SK-N-SH treated with all-trans-retinoic acid at 6 μM for 48 hours (cell line): ENCODE measurements around the gene PBX1.

Experiments
- ATAC-seq: fragments of 200-7000 bp; cut with Tn5 transposase; 3 replicates; pipeline ENCODE4 v1.9.1; 2020; ENCODE audit warnings: mild to moderate bottlenecking, moderate library complexity
- ARNTL ChIP-seq: fragments of 450-650 bp; formaldehyde crosslinking; IDR thresholded peaks from 2 replicates; pipeline ENCODE4 v1.5.0; 2020; ENCODE audit warnings: low read depth, mild to moderate bottlenecking, moderate library complexity, borderline replicate concordance
- CSRNP3 ChIP-seq: fragments of 250-450 bp; sonication (Bioruptor Pico); IDR thresholded peaks from 2 replicates; pipeline ENCODE4 v1.5.1; 2021; ENCODE audit warnings: mild to moderate bottlenecking, moderate library complexity
- PATZ1 ChIP-seq: fragments of 250-450 bp; sonication (Bioruptor Pico); IDR thresholded peaks from 2 replicates; pipeline ENCODE4 v1.8.0; 2020; ENCODE audit warnings: mild to moderate bottlenecking, moderate library complexity, borderline replicate concordance
- PPARA ChIP-seq: fragments of 250-450 bp; sonication (Bioruptor Pico); IDR thresholded peaks from 2 replicates; pipeline ENCODE4 v1.5.0; 2020; ENCODE audit warnings: mild to moderate bottlenecking, borderline replicate concordance
- SNAI2 ChIP-seq: fragments of 250-450 bp; sonication (Bioruptor Pico); IDR thresholded peaks from 2 replicates; pipeline ENCODE4 v1.5.0; 2020; ENCODE audit warnings: mild to moderate bottlenecking, moderate library complexity
- TCF4 ChIP-seq: fragments of 250-450 bp; sonication (Bioruptor Pico); IDR thresholded peaks from 2 replicates; pipeline ENCODE4 v1.8.0; 2021; ENCODE audit warnings: mild to moderate bottlenecking, moderate library complexity, borderline replicate concordance
- TOX ChIP-seq: fragments of 250-450 bp; sonication (Bioruptor Pico); IDR thresholded peaks from 2 replicates; pipeline ENCODE4 v1.8.0; 2021; ENCODE audit warnings: mild to moderate bottlenecking, moderate library complexity, borderline replicate concordance
- ZC3H10 ChIP-seq: fragments of 250-450 bp; sonication (Bioruptor Pico); IDR thresholded peaks from 2 replicates; pipeline ENCODE4 v1.5.1; 2021; ENCODE audit warnings: mild to moderate bottlenecking, moderate library complexity
- ZFP30 ChIP-seq: fragments of 450-650 bp; formaldehyde crosslinking; IDR thresholded peaks from 2 replicates; pipeline ENCODE4 v1.5.0; 2022; ENCODE audit warnings: mild to moderate bottlenecking, moderate library complexity
- ZNF565 ChIP-seq: fragments of 450-650 bp; formaldehyde crosslinking; conservative IDR thresholded peaks from 2 replicates; pipeline ENCODE4 v1.5.0; 2020; ENCODE audit warnings: low read depth, mild to moderate bottlenecking, moderate library complexity
- ZNF70 ChIP-seq: fragments of 450-650 bp; formaldehyde crosslinking; IDR thresholded peaks from 2 replicates; pipeline ENCODE4 v1.5.0; 2020; ENCODE audit warnings: mild to moderate bottlenecking, moderate library complexity
- ZNF8 ChIP-seq: fragments of 450-650 bp; formaldehyde crosslinking; IDR thresholded peaks from 2 replicates; pipeline ENCODE4 v1.5.0; 2020; ENCODE audit warnings: mild to moderate bottlenecking, moderate library complexity
- TF ChIP-seq, protein P1 (sequence below): fragments of 250-450 bp; sonication (Bioruptor Pico); IDR thresholded peaks from 2 replicates; pipeline ENCODE4 v1.5.1; 2020; ENCODE audit warnings: low read depth, mild to moderate bottlenecking, moderate library complexity
- TF ChIP-seq, protein P2 (sequence below): fragments of 250-450 bp; sonication (Bioruptor Pico); IDR thresholded peaks from 2 replicates; pipeline ENCODE4 v1.8.0; 2021; ENCODE audit warnings: low read depth, mild to moderate bottlenecking, moderate library complexity, borderline replicate concordance
- TF ChIP-seq, protein P3 (sequence below): fragments of 250-450 bp; sonication (Bioruptor Pico); IDR thresholded peaks from 2 replicates; pipeline ENCODE4 v1.5.0; 2020; ENCODE audit warnings: mild to moderate bottlenecking, moderate library complexity

PBX1 gene

DNA sequence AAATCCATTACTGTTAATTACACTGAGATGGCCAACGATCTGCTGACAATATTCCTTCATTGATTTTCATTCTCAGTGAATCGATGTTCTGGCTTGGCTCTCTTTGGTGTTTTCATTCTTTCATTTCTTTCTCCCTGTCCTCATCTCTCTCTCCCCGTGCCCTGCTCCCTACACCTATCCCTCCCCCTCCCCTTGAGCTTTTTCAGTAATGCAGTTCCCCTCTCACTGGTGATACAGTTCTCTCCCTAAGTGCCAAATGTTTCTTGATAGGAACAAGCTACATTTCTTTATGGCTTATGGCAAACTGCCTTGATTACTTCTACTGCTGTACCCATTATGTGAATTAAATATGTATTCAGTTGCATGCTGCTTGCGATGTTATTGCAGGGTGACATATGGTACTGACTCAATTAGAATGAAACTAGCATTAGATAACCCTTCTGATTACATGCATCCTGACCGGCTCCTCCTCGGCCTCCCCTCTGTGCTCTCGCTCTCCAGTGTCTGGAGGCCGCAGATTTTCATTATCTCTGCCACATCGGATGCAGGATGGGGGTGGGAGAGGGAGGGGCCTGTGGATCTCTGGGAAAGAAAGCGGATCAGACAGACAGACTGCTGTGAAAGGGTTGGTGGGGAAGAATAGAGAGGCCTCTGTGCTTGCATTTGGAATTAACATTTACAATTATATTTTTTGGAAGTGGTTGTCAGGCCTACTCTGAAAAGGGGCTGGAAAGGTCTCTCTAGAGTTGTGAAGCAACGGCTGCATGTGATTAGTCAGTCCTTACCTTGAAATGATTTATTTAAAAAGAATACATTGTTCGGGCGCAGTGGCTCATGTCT is 130.9 kb downstream of the PBX1 start:
- TF ChIP-seq CSRNP3 (CRISPR knock-in tag) (no peak), ZNF70 (CRISPR knock-in tag) (peak; percentile 16; the same call in 1 of the 2 replicates)

DNA sequence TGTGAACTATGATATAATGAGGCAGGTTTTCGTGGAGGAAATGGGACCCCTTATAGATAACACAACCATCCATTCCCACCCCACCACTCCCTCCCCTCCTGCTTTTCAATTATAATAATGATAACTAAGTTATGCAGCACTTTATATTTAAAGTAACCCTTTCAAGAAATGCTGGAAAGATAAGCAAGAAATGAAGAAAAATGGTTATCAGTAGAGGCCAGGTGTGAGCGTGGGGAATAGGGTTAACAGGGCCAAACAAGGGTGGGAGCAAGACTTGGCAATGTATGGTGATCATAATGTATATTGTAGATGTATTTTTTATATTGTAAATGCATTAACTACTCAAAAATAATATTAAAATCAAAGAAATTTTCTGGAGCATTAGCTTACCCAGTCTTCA is 133.4 kb downstream of the PBX1 start:
- TF ChIP-seq, protein P1, sequence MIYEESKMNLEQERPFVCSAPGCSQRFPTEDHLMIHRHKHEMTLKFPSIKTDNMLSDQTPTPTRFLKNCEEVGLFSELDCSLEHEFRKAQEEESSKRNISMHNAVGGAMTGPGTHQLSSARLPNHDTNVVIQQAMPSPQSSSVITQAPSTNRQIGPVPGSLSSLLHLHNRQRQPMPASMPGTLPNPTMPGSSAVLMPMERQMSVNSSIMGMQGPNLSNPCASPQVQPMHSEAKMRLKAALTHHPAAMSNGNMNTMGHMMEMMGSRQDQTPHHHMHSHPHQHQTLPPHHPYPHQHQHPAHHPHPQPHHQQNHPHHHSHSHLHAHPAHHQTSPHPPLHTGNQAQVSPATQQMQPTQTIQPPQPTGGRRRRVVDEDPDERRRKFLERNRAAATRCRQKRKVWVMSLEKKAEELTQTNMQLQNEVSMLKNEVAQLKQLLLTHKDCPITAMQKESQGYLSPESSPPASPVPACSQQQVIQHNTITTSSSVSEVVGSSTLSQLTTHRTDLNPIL (CRISPR knock-in tag): no peak
- no peak for ATAC-seq

More for the DNA sequence above, 130.9 kb downstream of the PBX1 start:
- peak; percentile 34 for ATAC-seq

DNA sequence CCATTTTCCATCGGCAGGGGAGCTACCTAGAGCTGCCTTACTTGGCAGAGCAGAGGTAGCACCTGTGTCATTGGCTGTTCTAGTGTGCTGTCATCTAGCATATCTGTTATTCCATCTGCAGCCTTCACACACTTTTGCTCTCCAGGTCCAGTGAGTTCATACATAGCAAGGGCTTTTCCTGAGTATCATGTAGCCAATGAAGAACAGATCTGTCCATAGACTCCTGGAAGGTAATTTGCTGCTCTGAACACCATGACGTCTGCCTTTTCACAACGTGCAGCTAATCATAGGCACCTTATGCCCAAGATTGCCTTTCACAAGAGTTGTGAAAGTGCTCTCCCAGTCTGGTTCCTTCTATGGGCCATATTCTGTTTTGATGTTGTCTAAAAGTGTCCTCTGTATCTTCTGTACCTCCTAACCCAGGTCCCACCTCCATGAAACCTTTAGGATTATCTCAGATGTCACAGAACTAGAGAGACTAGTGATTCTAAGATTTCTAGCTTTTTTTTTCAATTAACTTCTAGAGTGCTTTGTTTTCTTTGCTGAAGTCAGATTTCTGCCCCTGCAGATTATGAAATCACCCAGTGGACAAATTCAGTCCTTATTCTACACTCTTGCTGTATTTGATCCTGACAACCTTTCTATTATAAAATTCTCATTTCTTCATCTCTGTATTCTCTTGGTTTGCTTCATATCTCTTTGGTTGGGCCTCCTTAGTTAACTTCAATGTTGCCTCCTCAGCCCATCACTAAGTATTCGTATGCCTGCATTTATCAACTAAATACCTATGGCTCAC is 134.8 kb downstream of the PBX1 start:
- TF ChIP-seq, protein P2, sequence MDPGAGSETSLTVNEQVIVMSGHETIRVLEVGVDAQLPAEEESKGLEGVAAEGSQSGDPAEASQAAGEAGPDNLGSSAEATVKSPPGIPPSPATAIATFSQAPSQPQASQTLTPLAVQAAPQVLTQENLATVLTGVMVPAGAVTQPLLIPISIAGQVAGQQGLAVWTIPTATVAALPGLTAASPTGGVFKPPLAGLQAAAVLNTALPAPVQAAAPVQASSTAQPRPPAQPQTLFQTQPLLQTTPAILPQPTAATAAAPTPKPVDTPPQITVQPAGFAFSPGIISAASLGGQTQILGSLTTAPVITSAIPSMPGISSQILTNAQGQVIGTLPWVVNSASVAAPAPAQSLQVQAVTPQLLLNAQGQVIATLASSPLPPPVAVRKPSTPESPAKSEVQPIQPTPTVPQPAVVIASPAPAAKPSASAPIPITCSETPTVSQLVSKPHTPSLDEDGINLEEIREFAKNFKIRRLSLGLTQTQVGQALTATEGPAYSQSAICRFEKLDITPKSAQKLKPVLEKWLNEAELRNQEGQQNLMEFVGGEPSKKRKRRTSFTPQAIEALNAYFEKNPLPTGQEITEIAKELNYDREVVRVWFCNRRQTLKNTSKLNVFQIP (CRISPR knock-in tag): no peak
- TF ChIP-seq TOX (CRISPR knock-in tag) (no peak), ARNTL (CRISPR knock-in tag) (no peak), TCF4 (CRISPR knock-in tag) (no peak), ZNF565 (CRISPR knock-in tag) (no peak), ZNF8 (no peak), CSRNP3 (CRISPR knock-in tag) (no peak)
- TF ChIP-seq, protein P3, sequence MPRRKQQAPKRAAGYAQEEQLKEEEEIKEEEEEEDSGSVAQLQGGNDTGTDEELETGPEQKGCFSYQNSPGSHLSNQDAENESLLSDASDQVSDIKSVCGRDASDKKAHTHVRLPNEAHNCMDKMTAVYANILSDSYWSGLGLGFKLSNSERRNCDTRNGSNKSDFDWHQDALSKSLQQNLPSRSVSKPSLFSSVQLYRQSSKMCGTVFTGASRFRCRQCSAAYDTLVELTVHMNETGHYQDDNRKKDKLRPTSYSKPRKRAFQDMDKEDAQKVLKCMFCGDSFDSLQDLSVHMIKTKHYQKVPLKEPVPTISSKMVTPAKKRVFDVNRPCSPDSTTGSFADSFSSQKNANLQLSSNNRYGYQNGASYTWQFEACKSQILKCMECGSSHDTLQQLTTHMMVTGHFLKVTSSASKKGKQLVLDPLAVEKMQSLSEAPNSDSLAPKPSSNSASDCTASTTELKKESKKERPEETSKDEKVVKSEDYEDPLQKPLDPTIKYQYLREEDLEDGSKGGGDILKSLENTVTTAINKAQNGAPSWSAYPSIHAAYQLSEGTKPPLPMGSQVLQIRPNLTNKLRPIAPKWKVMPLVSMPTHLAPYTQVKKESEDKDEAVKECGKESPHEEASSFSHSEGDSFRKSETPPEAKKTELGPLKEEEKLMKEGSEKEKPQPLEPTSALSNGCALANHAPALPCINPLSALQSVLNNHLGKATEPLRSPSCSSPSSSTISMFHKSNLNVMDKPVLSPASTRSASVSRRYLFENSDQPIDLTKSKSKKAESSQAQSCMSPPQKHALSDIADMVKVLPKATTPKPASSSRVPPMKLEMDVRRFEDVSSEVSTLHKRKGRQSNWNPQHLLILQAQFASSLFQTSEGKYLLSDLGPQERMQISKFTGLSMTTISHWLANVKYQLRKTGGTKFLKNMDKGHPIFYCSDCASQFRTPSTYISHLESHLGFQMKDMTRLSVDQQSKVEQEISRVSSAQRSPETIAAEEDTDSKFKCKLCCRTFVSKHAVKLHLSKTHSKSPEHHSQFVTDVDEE (CRISPR knock-in tag): no peak
- TF ChIP-seq, protein P1 (CRISPR knock-in tag): no peak
- ATAC-seq: no peak

GRCh38 chr1:164694505-164694904 is 135.5 kb downstream of the PBX1 start:
- no peak for ATAC-seq
- TF ChIP-seq, protein P2 (CRISPR knock-in tag): no peak
- TF ChIP-seq ZFP30 (CRISPR knock-in tag) (no peak), ZC3H10 (CRISPR knock-in tag) (no peak), ARNTL (CRISPR knock-in tag) (no peak), PPARA (no peak), CSRNP3 (CRISPR knock-in tag) (no peak), PATZ1 (CRISPR knock-in tag) (no peak), SNAI2 (no peak)
